Measurements from ENCODE around the gene PNLIPRP2.

DNA sequence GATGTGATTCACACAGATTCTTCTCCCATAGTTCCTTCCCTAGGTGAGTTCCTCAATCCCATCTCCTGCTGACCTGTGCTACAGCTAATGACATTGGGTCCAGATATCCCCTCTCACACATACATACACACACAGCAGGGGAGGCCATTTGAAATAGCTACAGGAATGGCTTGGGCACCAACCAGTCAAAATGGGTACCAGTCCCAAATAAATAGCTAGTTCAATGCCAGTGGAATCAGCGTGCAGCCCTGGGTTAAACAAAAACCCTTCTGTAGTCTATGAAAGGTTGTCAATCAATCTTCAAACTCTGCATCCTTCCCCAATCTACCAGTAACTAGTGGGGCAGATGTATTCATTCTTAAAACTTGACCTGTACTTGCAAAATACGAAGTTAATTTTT, 9.3 kb downstream of the PNLIPRP2 start:
- TF ChIP-seq POLR2AphosphoS5 (IDR thresholded peaks at IDR 0.05; ENCODE audit: low read depth) (no peak), GABPA (IDR thresholded peaks at IDR 0.05; ENCODE audit: low read depth) (no peak)
- TF ChIP-seq, protein P1, sequence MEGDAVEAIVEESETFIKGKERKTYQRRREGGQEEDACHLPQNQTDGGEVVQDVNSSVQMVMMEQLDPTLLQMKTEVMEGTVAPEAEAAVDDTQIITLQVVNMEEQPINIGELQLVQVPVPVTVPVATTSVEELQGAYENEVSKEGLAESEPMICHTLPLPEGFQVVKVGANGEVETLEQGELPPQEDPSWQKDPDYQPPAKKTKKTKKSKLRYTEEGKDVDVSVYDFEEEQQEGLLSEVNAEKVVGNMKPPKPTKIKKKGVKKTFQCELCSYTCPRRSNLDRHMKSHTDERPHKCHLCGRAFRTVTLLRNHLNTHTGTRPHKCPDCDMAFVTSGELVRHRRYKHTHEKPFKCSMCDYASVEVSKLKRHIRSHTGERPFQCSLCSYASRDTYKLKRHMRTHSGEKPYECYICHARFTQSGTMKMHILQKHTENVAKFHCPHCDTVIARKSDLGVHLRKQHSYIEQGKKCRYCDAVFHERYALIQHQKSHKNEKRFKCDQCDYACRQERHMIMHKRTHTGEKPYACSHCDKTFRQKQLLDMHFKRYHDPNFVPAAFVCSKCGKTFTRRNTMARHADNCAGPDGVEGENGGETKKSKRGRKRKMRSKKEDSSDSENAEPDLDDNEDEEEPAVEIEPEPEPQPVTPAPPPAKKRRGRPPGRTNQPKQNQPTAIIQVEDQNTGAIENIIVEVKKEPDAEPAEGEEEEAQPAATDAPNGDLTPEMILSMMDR (IDR thresholded peaks at IDR 0.05; ENCODE audit: insufficient read depth, low read length): no peak

All from HL-60 (cell line).